Endothelial cell of umbilical vein (primary cell): ENCODE measurements around the gene MRNIP. TPM values are rescaled to one million over a fixed set of nuclear protein-coding genes. Genes with fewer than 3 reads are reported as not detected.

Experiments
- BruUV-seq: library from RNA; stranded (reverse); fragments of 400-500 nt; replicated peaks from 2 replicates; lab custom pipeline; 2021; lab: Mats Ljungman, UMichigan
- CTCF ChIA-PET: fragments of 300-600, 350-600 bp; sonication (Branson Sonifier 250); formaldehyde crosslinking; loops from one replicate; lab custom pipeline; 2021; ENCODE audit warnings: antibody characterized with exemption, inconsistent platforms; lab: Charles Lee
- POLR2A ChIA-PET: fragments of 300-600, 350-600 bp; sonication (Branson Sonifier 250); formaldehyde crosslinking; loops from one replicate; lab custom pipeline; 2021; ENCODE audit warnings: antibody characterized with exemption, inconsistent platforms; lab: Charles Lee
- DNase-seq: peaks from one replicate; pipeline ENCODE4 v3.0.0-alpha.2; 2011; ENCODE audit warnings: low read depth, low spot score
- FAIRE-seq: peaks from 2 replicates; lab custom pipeline; 2011; peaks lifted over from hg19 to GRCh38; lab: Jason Lieb, UNC
- H2AFZ ChIP-seq: 2 replicates; pipeline ENCODE4 v1.6.0; 2012; ENCODE audit warnings: low read depth, low read length, control low read depth, inconsistent platforms
- H3K27ac ChIP-seq: 2 replicates; pipeline ENCODE4 v1.5.1; 2011; ENCODE audit warnings: low read depth, mild to moderate bottlenecking, control low read depth, low read length, moderate library complexity; ENCODE audit not compliant: insufficient read depth
- H3K27me3 ChIP-seq, 2 experiments: 2 replicates each; pipeline versions ENCODE4 v1.6.0 to v1.6.1; 2011; ENCODE audit warnings: low read length in 2 of 2, mixed read lengths in 1 of 2; ENCODE audit not compliant: control insufficient read depth in 2 of 2, insufficient read depth in 2 of 2
- H3K36me3 ChIP-seq, 2 experiments: 2 replicates in 1 of 2; 3 replicates in 1 of 2; pipeline ENCODE4 v1.5.1; 2011; ENCODE audit warnings: low read length in 2 of 2, mild to moderate bottlenecking in 1 of 2, moderate library complexity in 1 of 2; ENCODE audit not compliant: control insufficient read depth in 2 of 2, insufficient read depth in 2 of 2; ENCODE audit errors: extremely low read depth in 1 of 2
- H3K4me1 ChIP-seq: 3 replicates; pipeline ENCODE4 v1.5.1; 2011; ENCODE audit warnings: mild to moderate bottlenecking, low read length; ENCODE audit not compliant: control insufficient read depth, insufficient read depth; ENCODE audit errors: extremely low read depth
- H3K4me2 ChIP-seq: 2 replicates; pipeline ENCODE4 v1.6.1; 2011; ENCODE audit warnings: low read length, control low read depth, mixed read lengths; ENCODE audit not compliant: insufficient read depth
- H3K4me3 ChIP-seq, 3 experiments: fragments of 200-600 bp in 1 of 3; sonication (generic), shearing (Covaris generic) in 1 of 3; replicated peaks in 1 of 3; 2 replicates each; pipeline ENCODE4 v1.5.1; 2011 to 2016; ENCODE audit warnings: control low read depth in 3 of 3, low read length in 3 of 3, mild to moderate bottlenecking in 2 of 3, inconsistent platforms in 1 of 3, low read depth in 1 of 3, moderate library complexity in 1 of 3; ENCODE audit not compliant: insufficient read depth in 1 of 3
- H3K79me2 ChIP-seq: 2 replicates; pipeline ENCODE4 v1.6.0; 2012; ENCODE audit warnings: low read length, inconsistent platforms; ENCODE audit not compliant: control insufficient read depth, insufficient read depth
- H3K9ac ChIP-seq: replicated peaks from 2 replicates; pipeline ENCODE3; 2011; ENCODE audit warnings: low read length, control low read depth; ENCODE audit not compliant: insufficient read depth; ENCODE audit errors: extremely low read depth
- H3K9me1 ChIP-seq: replicated peaks from 3 replicates; pipeline ENCODE4 v1.6.0; 2011; ENCODE audit warnings: mild to moderate bottlenecking, low read length; ENCODE audit not compliant: control insufficient read depth, insufficient read depth; ENCODE audit errors: extremely low read depth
- H3K9me3 ChIP-seq: replicated peaks from 2 replicates; pipeline ENCODE4 v1.5.1; 2012; ENCODE audit warnings: low read length, inconsistent platforms; ENCODE audit not compliant: control insufficient read depth, insufficient read depth
- H4K20me1 ChIP-seq: replicated peaks from 2 replicates; pipeline ENCODE3; 2011; ENCODE audit warnings: mild to moderate bottlenecking, low read length; ENCODE audit not compliant: control insufficient read depth, insufficient read depth; ENCODE audit errors: extremely low read depth
- EZH2 ChIP-seq: IDR thresholded peaks from 2 replicates; pipeline ENCODE4 v1.6.1; 2012; ENCODE audit warnings: borderline replicate concordance, low read depth, mild to moderate bottlenecking, moderate library complexity, low read length, inconsistent platforms; ENCODE audit not compliant: severe bottlenecking
- GATA2 ChIP-seq: IDR thresholded peaks from 2 replicates; pipeline ENCODE4 v1.7.0; 2011; ENCODE audit warnings: low read depth, mild to moderate bottlenecking, moderate library complexity, mixed read lengths, low read length; ENCODE audit not compliant: insufficient read length, insufficient read depth
- MYC ChIP-seq: IDR thresholded peaks from one replicate; pipeline ENCODE4 v1.6.1; 2011; ENCODE audit warnings: mild to moderate bottlenecking, low read depth, low read length
- POLR2A ChIP-seq: IDR thresholded peaks from 2 replicates; pipeline ENCODE4 v1.6.1; 2012; ENCODE audit warnings: low read depth, mild to moderate bottlenecking, control low read depth, low read length
- POLR2AphosphoS5 ChIP-seq: IDR thresholded peaks from 2 replicates; pipeline ENCODE4 v1.6.1; 2012; ENCODE audit warnings: low read depth, mild to moderate bottlenecking, control low read depth, low read length, moderate library complexity; ENCODE audit not compliant: insufficient read depth
- dilution Hi-C: fragments of 300-500 bp; cut with MboI; formaldehyde crosslinking; loops from one replicate; pipeline ENCODE4 v1.15.0; 2019; ENCODE audit warnings: low sequenced_read_pairs; ENCODE audit not compliant: extremely low pct_ligation_motif_present
- intact Hi-C: fragments of 100-400 bp; cut with micrococcal nuclease; formaldehyde crosslinking; loops from one replicate; pipeline ENCODE4 v1.10.0; 2022
- polyA plus RNA-seq, 4 experiments: library from polyadenylated mRNA; depleted of rRNA in 3 of 4; stranded (reverse) in 3 of 4; unstranded in 1 of 4; fragments of >200 nt; gene quantifications; 2 replicates each; pipeline versions ENCODE4 v1.2.1 to v1.2.3, GENCODE V29; 2011 to 2012; ENCODE audit warnings: missing spikeins in 1 of 4
- total RNA-seq: library from RNA; stranded (reverse); gene quantifications from 2 replicates; pipeline ENCODE4 v1.2.3, GENCODE V29; 2021
- TF ChIP-seq, protein P1 (sequence below), 2 donors: IDR thresholded peaks; 1 replicate in 1 of 2; 2 replicates in 1 of 2; pipeline ENCODE4 v1.5.1; 2011; ENCODE audit warnings: low read length in 2 of 2, mild to moderate bottlenecking in 2 of 2, moderate library complexity in 2 of 2, control low read depth in 1 of 2, inconsistent platforms in 1 of 2, low read depth in 1 of 2; ENCODE audit not compliant: insufficient read depth in 1 of 2; ENCODE audit errors: extremely low read depth in 1 of 2
- TF ChIP-seq, protein P2 (sequence below): IDR thresholded peaks from 2 replicates; pipeline ENCODE4 v1.6.1; 2011; ENCODE audit not compliant: insufficient read depth, insufficient read length

MRNIP gene
- total and polyA plus RNA-seq, 2 donors (not counting 3 experiments of a cell fraction or from before 2014, with no cell fraction given), result 17.1 to 19.1 TPM

DNA sequence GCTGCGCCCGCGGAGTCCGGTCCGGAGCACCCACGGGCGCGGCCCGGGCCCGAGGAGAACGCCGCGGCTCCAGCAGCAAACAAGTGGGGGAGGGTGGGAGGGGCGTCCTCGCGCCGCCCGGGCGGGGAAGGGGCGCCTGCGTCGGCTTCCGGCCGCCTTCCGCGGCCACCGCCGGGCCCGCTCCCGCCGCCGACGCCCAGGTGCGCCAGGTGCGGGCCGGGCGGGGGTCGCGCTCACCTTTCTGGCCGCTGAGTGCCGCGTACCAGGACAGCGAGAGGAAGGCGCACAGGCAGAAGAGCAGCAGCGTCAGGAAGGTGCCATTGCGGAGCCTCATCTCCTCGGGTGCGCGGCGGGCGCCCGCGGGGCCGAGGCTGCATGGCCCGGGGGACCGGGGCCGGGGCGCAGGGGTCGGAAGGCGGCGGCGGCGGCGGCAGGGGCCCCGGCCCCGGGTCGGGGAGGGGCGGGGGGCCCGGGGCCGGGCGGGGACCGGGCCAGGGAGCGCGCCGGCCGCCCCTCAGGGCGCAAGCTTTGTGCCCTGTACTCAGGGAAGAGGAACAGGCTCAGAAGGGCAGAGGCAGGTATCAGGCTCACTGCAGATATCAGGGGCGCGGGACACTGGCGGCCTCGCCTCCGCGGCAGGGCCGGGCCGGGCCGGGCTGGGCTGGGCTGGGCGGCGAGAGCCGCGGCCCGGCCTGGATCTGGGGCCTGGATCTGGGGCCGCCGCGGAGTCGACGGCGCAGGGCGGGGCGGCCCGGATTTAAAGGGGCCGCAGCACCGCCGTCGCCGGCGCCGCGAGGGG, 52.2 kb downstream of the MRNIP start, which contains the start of gene MGAT4B:
Gene MGAT4B (minus strand): TSS at position 617 of the 799 bp plus-strand sequence. CDS start 283 bp downstream, at position 334.
- no TSS peak for BruUV-seq
- H3K4me3 ChIP-seq, result peak within 1 kb of the TSS; percentile 55 to 90 (median 82)
- H3K27me3 ChIP-seq, result no peaks in the 10 kb centered on the region
- H3K4me1 ChIP-seq, result peaks cover 23% of the 10 kb centered on the region
- peak within 1 kb of the TSS; percentile 71 for H3K4me2 ChIP-seq
- intact Hi-C loops, result loop anchor here (1.0 to 5.0 kb wide), 2 partner anchors 13 to 109 kb away; partner anchors contain the start of gene CANX
- peak within 1 kb of the TSS; percentile 69 for H2AFZ ChIP-seq
- H3K9me3 ChIP-seq, result no peaks in the 10 kb centered on the region
- POLR2A ChIA-PET, result interaction anchor here (0.6 to 1.1 kb wide), 3 partner anchors 9 to 14 kb away, joined by 3 to 10 read pairs (median 6); partner anchors contain the start of gene SQSTM1
- no peaks in the 10 kb centered on the region for H3K9me1 ChIP-seq
- CTCF ChIA-PET, result interaction anchor here (1.0 to 1.7 kb wide), 3 partner anchors 9 to 31 kb away, joined by 3 to 4 read pairs (median 4); no protein-coding TSS in a partner anchor
- no peaks in the 10 kb centered on the region for H4K20me1 ChIP-seq
- dilution Hi-C loops, result no loop called here
- peak; percentile 35 for FAIRE-seq
- DNase-seq, result peak; percentile 68
- H3K36me3 ChIP-seq, result peaks cover 0 to 4% of the 10 kb centered on the region in 2 experiments
- peak within 1 kb of the TSS; percentile 66 for H3K9ac ChIP-seq
- H3K27ac ChIP-seq, result peak within 1 kb of the TSS; percentile 67
- peaks cover 33% of the 10 kb centered on the region for H3K79me2 ChIP-seq
- TF ChIP-seq, protein P1, sequence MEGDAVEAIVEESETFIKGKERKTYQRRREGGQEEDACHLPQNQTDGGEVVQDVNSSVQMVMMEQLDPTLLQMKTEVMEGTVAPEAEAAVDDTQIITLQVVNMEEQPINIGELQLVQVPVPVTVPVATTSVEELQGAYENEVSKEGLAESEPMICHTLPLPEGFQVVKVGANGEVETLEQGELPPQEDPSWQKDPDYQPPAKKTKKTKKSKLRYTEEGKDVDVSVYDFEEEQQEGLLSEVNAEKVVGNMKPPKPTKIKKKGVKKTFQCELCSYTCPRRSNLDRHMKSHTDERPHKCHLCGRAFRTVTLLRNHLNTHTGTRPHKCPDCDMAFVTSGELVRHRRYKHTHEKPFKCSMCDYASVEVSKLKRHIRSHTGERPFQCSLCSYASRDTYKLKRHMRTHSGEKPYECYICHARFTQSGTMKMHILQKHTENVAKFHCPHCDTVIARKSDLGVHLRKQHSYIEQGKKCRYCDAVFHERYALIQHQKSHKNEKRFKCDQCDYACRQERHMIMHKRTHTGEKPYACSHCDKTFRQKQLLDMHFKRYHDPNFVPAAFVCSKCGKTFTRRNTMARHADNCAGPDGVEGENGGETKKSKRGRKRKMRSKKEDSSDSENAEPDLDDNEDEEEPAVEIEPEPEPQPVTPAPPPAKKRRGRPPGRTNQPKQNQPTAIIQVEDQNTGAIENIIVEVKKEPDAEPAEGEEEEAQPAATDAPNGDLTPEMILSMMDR (IDR thresholded peaks at IDR 0.05; ENCODE audit: extremely low read depth in 1 of 2, insufficient read depth in 1 of 2, low read depth in 1 of 2, low read length in 2 of 2), result no peak
- TF ChIP-seq MYC (no peak), POLR2A (peak; percentile 70), EZH2 (no peak), GATA2 (no peak), POLR2AphosphoS5 (peak; percentile 87)
- TF ChIP-seq, protein P2, sequence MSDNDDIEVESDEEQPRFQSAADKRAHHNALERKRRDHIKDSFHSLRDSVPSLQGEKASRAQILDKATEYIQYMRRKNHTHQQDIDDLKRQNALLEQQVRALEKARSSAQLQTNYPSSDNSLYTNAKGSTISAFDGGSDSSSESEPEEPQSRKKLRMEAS, result no peak
